CD4-positive, alpha-beta T cell treated with Interleukin-4 for 4 hours (primary cell): ENCODE measurements around the gene SLC19A1.

ENCODE experiments used
- DNase-seq: peaks from one replicate; pipeline ENCODE4 v3.0.0-alpha.2; 2020

Gene SLC19A1

GRCh38 chr21:45515241-45516061 lies 26.8 kb downstream of the SLC19A1 start:
- no peak for DNase-seq

- DNase-seq = no peak
Observed at GRCh38 chr21:45514311-45515021, 27.8 kb downstream of the SLC19A1 start.

- no peak for DNase-seq
Observed at GRCh38 chr21:45513741-45514310, 28.4 kb downstream of the SLC19A1 start.

- no peak for DNase-seq
Observed at GRCh38 chr21:45513003-45513717, 29.1 kb downstream of the SLC19A1 start.

DNA sequence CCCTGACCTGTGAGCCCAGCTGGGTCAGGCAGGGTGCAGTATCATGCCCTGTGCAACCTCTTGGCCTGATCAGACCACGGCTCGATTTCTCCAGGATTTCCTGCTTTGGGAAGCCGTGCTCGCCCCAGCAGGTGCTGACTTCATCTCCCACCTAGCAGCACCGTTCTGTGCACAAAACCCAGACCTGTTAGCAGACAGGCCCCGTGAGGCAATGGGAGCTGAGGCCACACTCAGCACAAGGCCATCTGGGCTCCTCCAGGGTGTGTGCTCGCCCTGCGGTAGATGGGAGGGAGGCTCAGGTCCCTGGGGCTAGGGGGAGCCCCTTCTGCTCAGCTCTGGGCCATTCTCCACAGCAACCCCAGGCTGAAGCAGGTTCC lies 29.6 kb downstream of the SLC19A1 start:
- DNase-seq = no peak

- no peak for DNase-seq
Observed at GRCh38 chr21:45511661-45512431, 30.4 kb downstream of the SLC19A1 start.

DNA sequence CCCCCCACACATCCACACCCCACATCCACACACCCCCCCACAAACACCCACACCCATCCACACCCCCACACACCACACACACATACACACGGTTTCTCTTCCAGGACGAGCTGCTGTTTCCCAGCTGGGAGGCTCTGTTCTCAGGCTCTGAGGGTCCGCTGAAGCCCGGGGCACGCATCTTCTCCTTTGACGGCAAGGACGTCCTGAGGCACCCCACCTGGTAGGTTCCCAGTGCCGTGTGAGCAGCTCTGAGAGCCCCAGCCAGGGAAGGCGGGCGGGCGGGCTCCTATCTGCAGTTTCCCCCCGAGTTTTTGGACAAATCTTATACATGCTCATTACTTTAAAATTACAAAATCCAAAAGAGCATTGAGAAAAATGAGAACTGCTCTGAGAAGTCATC lies 31.2 kb downstream of the SLC19A1 start:
- no peak for DNase-seq

GRCh38 chr21:45510466-45510955 lies 31.7 kb downstream of the SLC19A1 start:
- no peak for DNase-seq

GRCh38 chr21:45509566-45510465 lies 32.4 kb downstream of the SLC19A1 start:
- DNase-seq = no peak

DNA sequence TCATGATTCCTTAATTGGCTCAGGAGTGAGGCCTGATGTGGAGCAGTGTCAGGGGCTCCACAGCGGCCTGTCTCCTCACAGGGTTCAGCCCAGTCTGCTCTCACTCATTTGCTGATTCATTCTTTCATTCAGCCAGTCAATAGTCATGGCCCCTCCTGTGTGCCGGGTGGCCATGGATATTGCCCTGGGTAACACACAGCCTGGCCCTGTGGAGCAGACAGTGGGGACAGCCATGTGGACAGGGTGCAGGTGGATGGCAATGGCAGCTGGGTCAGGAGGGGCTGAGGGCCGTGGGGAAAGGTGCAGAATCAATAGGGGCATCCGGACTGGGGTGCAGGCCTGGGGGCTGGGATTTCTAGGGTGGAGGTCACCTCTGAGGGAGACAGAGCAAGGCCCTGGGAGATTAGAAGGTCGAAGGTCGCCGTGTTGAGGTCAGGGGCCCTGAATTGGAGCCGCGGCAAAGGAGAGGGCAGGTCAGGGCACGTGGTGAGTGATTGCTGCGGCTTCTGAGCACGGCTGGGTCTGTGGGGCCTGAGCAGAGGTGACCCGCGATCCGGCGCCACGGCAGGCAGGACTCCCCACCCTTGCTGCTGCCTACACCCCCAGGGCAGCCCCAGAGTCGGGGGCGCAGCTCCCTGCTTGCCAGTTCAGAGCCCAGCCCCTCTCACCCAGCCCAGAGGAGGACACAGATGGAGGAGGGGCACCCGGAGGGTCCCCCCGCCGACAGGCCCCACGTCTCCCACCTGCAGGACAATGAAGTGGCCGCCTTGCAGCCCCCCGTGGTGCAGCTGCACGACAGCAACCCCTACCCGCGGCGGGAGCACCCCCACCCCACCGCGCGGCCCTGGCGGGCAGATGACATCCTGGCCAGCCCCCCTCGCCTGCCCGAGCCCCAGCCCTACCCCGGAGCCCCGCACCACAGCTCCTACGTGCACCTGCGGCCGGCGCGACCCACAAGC lies 33.4 kb downstream of the SLC19A1 start:
- no peak for DNase-seq

DNA sequence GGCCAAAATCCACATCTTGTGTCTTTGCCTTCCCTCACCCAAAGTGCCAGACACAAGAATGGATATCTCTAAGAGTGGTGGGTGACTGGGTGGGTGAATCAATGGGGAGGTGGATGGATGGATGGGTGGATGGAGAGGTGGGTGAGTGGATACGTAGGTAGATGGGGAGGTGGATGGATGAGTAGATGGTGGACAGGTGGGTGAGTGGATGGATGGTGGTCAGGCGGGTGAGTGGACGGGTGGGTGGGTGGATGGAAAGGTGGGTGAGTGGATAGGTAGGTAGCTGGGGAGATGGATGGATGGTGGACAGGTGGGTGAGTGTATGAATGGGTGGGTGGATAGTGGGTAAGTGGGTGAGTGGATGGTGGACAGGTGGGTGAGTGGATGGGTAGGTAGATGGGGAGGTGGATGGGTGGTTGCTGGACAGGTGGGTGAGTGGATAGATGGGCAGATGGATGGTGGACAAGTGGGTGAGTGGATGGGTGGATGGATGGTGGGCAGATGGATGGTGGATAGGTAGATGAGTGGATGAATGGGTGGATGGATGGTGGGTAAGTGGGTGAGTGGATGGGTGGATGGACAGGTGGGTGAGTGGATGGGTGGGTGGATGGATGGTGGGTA lies 34.2 kb downstream of the SLC19A1 start:
- DNase-seq = no peak

- DNase-seq = no peak
Observed at GRCh38 chr21:45507523-45507875, 34.7 kb downstream of the SLC19A1 start.

DNA sequence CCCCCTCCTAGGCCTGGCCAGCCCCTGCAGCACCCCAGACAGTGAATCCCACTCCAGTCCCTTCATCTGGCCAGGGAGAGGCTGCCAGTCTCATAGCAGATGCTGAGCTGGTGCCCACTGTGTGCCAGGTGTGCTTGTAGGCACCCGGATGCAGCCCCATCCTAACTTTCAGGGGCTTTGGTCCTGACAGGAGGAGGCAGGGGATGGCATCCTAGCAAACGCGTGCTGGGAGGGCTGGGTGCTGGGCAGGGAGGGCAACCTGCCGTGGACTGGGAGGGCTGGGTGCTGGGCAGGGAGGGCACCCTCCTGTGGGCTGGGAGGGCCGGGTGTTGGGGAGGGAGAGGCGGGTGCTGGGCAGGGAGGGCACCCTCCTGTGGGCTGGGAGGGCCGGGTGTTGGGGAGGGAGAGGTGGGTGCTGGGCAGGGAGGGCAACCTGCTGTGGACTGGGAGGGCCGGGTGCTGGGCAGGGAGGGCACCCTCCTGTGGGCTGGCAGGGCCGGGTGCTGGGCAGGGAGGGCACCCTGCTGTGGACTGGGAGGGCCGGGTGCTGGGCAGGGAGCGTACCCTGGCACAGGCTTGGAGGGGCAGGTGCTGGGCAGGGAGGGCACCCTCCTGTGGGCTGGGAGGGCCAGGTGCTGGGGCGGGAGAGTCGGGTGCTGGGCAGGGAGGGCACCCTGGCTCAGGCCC lies 35.3 kb downstream of the SLC19A1 start:
- DNase-seq = no peak

DNA sequence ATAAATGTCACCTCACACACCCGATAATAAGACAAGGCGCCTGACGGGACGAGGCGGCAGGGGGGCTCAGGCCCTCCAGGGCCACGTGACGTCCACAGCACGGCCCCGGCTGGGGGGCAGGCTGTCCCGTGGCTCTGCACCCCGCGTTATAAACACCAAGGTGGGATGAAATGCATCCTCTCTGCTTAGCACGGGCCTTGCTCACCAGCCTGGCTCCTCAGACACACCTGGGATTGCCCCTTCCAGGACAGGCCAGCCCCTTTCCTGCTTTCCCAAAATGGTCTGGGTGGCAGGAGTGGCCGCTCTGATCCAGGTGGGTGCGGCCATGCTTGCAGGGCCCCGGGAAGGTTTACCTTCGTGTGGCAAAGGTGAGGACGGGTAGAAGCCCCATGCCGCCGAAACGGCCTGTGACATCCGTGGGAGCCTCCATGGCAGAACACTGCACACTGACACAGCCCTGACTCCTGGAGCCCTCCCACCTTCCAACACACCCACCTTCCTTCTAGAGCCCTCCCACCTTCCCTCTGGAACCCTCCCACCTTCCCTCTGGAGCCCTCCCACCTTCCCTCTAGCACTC lies 35.9 kb downstream of the SLC19A1 start:
- DNase-seq = no peak

DNA sequence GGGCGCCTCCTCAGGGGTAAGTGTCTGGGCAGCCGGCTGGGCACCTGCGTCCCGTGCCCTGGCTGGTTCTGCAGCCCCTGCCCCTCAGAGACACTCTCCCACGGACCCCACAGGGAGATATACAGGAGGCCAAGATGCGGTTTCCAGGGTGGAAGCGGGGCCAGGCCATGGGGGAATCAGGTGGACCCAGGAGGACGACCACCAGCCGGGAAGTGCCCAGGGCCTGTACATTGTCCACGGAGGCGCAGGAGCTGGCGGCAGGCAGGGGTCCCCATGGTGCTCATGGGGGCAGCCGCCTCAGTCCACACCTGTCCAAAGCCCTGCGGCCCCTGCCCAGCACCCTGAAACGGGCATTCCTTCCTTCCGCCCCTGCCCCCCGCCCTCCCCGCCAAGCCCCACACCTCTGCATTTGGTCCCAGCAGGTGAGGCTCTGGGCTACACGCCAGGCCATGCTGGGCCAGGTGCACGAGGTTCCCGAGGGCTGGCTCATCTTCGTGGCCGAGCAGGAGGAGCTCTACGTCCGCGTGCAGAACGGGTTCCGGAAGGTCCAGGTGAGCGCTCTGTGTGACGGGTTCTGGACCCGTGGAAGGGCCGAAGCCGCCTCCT lies 36.7 kb downstream of the SLC19A1 start:
- no peak for DNase-seq

GRCh38 chr21:45504516-45505415 lies 37.5 kb downstream of the SLC19A1 start:
- DNase-seq = no peak

GRCh38 chr21:45504021-45504515 lies 38.2 kb downstream of the SLC19A1 start:
- no peak for DNase-seq
